Hematopoietic multipotent progenitor cell treated with erythropoietin and hydrocortisone succinate and interleukin-3 and kit ligand, for 17 days (in vitro differentiated cells): ENCODE measurements around the gene BICD2.
"Not testable (repeated sequence)": the region's sequence is repeated elsewhere in the genome, so short reads cannot be mapped to it uniquely, and the experiment has no call there.

Source experiments
- DNase-seq: peaks from one replicate; pipeline ENCODE4 v3.0.0-alpha.2; 2015; ENCODE audit warnings: low spot score

Gene BICD2

DNA sequence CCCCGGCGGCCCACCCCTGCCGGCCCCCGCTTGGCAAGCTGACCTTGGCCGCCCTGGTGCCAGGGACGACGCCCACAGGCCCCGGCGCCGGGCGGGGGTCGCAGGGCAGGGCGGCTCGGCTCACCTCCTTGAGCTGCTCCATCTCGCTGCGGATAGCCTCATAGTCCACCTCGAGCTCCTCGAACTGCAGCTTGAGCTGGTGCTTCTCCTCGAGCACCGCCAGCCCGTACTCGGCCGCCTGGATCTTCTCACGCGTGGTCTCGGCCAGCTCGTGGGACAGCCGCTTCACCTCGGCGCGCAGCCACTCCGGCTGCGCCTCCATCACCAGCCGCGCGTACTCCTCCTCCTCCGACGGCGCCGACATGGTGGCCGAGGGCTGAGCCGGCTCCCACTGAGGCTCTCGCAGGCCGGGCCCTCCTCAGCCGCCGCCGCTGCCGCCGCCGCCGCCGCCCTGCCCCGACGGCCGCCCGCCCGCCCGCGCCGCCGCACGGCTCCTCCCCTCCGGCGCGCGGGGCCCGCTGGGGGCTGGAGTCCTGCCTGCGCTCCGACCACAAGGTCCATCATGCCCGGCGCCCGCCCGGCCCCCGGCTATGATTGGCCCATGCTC is at the start of gene BICD2:
BICD2 (minus strand) TSS at position 453 of the 607 bp plus-strand sequence; CDS start at position 364, 89 bp downstream.
- DNase-seq: peak; percentile 91

DNA sequence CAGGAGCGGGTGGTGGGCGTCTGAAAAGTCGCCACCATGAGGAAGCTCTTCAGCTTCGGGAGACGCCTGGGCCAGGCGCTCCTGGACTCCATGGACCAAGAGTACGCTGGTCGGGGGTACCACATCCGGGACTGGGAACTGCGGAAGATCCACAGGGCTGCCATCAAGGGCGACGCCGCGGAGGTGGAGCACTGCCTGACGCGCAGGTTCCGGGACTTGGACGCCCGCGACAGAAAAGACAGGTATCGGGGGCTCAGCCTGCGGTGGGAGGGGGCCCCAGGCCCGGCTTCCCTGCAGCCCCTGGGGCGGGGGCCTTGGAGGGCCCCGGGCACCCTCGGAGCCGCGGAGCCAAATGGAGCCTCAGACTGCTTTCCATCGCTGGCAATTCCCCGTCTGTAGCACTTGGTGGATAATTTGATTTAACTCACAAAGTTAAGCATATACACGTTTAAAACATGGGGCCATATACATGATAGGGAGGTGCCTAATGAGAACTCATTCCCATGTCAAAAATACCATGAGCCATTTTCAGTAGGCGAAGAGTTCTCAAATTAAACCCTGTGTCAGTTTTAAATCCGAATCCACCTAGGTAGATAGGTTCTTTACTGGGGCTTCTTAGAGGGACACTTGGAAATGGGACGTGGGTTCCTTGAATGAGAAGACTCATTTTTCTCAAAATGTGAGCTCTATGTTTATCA is 45.1 kb upstream of the BICD2 start:
- DNase-seq: not testable (repeated sequence)

DNA sequence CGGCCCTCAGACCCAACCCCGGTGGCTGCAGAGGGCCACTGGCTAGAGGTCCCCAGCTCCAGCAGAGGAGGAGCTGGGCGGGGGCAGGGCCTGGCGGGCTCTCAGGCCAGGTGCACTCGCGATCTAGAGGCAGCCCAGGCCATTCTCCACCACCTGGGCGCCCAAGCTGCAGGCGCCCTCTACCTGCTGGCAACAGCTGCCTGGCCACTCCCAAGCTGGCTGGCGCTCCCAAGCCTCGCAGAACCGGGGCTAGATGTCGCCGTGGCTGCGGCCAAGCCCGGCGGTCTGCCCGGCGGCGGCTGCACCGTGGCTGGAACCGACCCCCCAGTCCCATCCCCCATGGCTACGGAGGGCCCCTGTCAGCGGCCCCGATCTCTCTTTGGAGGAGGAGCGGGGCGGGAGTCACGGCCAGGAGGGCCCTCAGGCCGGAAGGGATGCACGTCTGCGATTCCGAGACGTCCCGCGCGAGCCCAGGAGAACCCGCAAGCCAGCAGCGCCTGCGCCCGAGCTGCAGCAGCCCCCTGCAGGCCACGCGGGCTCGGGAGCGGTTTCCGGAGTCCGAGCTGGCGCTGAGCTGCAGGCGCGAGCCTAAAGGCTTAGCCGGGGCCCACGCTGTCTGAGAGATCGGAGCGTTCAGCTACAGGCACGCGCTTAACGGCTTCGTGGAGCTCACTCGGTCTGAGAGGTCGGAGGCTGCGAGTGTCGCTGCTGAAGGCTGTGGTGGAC is 44.3 kb upstream of the BICD2 start:
- no peak for DNase-seq

DNA sequence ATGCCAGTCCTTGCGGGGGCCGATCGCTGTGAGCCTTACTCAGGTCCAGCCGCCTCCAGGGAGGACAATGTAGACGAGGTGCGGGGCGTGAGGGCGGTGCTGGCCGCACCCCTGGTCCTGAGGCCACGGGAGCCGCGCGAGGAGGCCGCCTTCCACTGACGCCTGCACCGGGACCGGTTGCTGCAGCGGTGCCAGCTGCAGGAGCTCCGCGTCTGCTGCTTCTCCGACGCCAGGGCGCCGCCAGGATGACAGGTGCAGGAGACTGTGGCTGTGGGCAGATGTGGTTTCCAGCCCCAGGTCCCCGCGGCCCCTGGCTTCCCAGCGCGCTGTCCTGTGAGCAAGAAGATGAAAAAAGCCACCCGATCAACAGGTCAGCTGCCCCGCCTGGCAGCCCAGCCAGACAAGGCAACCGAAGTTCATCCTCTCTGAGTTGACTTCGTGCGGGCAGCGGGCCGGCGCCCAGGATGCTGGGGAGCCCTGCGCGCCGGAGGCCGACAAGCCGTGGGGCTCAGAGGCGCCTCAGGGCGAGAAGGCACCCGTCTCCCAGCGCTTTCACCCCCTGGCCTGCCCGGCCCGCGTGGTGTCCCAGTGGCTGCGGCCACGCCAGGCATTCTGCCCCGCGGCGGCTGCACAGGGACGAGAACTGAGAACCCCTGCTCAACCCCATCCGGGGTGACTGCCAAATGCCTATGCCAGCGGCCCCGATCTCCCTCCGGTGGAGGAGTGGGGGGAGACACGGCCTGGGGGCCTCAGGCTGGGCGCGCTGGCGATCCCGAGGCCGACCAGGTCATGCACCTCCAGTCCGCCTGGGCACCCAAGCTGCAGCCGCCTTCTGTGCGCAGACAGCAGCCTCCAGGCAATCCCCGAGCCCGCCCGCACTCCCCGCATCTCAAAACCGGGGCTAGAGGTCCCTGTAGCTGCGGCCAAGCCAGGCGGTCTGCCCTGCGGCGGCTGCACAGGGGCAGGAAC is 43.4 kb upstream of the BICD2 start:
- DNase-seq: no peak

DNA sequence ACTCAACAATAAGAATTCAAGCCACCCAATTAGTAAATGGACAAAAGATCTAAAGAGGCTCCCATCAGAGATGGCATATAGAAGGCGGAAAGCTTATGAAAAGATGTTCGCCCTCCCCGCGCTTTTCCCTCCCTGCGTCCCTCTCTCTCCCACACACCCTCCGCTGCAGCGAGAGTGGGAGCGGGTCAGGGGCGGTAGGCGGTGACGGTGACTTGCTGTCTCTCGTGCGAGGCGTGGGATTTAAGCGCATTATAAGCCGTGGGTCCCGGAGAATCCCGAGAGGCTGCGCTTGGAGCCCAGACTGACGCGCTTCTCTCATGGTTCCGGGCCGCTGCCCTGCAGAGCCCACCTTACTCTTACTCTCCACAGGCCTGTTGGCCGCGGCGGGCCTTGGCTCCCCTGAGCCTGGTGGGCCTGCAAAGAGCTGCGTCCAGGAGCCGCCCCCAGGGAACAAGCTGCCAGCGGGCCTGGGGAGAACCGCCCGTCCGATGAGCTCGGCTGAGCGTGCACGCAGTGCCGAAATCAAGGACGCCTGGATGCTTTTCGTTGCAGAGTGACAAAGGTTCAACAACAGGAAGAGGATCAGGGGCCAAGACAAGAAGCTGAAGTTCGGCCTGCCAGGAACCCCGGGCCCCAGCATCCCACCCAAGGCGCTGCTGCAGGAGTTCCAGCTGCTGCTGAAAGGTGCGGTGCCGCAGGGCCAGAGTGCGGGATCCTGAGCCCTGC is 42.6 kb upstream of the BICD2 start:
- DNase-seq: no peak

DNA sequence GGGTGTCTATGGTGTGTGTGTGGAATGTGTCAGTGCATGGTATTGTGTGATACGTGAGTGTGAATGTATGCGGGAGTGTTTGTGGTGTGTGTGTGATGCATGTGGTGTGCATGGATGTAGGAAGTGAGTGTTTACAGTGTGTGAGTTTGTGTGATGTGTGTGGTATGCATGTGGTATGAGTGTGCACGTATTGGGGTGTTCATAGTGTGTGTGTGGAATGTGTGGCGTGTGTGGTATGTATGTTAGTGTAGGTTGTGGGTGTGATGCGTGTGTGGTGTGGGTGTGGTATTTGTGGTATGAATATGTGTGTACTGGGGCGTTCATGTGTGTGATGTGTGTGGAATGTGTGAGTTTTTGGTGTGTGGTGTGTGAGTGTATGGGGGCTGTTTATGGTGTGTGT is 40.1 kb upstream of the BICD2 start:
- DNase-seq: no peak

DNA sequence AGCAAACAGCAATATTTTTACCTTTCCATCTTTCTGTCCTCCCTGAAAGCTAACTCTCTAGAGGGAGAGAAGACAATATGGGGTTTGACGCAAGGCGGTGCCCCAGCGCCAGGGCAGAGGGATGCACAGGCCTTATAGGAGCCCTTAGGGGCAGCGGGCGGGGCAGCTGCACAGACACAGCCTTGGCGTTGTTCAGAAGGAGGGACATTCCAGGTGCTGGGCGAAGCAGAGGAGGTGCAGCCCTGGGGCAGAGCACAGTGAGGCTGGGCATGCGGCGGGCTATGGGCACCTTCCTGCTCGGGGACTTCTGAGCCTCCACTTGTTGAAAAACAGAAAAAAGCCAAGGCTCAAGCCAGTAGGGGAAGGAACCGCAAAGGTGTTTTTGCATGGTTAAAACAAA is 33.7 kb upstream of the BICD2 start:
- no peak for DNase-seq

DNA sequence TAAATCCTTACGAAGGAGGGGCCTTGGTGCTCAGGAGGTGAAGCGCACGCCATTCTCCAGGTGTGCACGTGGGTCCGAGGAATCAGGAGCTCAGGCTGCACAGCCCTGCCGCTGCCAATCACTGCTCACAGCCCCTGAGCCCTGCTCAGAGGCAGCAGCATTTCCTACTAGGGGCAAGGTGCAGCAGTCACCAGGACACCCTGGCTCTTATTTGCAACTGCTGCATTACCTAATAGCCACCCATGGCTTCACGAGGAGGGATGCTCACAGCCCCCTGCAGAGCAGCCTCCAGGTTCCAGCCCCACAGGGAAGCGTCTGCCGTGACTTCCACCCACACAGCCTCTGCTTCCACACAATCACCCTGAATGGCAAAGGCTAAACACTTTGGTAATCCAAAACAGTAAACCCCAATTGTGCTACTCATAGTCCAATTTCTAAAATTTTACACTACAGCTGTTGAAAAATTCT is 31.7 kb upstream of the BICD2 start:
- not testable (repeated sequence) for DNase-seq

DNA sequence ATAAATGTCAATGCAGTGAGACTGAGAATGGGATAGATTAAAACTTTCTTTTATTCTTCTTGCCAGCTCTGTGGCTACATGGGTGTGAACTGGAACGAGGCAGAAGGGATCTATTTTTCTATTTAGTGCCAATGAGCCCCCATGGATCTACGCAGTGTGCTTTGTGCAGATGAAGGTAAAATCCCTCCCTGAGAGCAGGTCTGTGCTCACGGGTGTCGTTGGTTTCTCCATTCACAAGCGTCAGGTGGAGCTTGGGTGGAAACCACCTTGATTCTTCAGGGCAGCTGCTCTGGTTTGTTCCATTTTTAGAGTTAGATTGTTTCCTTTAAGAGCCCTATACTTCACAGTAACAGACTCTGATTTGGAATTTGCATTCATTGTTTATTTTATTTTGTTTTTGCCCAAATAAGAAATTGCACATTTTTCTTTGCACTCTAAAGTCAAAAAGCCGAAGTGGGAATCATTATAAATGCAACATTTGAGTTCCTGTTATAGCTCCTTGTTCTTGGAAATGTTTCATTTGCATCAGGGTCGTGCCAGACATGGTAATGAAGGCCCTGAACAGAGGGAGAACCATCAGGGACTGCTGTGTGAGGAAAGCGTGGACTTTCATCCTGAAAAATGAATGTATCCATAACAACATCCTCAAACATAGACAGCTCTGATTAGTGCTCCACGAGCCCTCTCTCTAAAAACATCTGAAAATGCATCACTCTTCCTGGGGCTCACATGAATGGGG is 31.1 kb upstream of the BICD2 start:
- no peak for DNase-seq

DNA sequence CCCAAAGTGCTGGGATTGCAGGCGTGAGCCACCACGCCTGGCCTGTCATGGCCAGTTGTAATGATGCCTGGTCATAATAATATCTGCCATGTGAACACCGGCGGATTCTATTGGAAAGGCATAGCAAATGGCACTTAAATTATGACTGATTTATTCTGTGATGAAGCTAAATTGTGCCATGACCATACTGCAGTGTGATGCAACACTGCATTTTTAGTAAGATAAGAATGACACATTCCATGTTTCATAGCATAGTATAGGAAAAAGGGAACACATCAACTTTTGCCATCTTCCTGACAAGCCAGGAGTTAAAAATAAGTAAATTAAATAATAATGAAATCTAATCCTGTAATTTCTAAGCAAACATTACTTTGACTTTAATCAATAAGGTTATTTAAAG is 30.4 kb upstream of the BICD2 start:
- DNase-seq: no peak

DNA sequence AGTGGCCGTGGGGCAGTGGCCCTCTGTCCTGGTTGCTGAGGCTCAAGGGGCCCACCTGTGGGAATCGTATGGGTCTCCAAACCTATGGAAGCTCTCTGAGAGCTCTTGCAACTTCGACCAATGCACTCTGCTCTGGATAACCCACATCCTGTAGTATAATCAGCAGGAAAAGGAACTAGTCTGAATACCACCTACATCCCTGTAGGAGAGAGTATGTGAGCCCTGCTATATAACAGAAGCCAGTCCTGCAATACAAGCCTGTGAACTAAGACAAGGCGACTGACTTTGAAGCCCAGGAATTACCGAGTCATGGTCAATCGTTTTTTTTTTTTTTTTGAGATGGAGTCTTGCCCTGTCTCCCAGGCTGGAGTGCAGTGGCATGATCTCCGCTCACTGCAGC is 29.8 kb upstream of the BICD2 start:
- no peak for DNase-seq

DNA sequence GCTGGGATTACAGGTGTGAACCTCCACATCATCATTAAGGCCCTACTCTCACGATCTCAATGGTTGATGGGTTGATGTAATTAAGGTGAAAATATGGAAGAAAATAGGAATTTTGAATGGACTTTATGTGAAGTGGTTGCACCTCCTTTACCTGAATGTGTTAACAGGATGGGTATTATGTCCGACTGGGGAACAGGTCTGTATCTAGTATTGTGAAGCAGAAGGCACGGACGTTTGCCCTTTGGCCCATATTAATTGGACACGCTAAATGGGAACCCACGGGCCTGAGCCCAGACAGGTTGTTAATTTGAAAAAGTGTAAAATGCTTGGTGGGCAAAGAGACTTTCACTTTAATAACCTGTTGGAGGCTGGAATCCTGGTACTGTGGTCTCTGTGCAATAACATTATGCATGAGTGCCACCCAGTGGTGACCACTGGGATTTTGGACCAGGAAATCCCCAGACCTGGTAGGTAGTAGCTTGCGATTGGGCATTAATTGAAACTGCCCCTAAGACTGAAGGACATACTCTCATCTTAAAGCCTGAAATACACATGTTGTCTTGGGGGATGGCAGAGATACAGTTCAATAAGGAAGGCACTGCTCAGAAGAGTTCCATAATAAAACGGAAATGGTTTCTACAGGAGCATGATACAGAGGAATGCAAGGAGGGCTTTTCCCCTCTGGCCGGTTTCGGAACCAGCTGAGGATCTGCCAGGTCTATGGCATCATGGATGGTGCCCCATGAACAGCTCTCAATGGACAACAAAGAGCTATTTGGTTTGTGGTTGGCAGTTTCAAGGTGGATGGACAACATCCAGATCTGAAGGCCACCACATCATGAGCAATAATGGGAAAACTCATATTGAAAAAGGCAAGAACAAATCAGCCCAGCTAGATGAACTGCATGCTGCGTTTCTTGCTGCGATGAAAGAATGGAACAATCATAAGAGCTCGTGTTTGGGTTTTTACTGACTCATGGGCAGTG is 26.2 kb upstream of the BICD2 start:
- peak; percentile 72 for DNase-seq

DNA sequence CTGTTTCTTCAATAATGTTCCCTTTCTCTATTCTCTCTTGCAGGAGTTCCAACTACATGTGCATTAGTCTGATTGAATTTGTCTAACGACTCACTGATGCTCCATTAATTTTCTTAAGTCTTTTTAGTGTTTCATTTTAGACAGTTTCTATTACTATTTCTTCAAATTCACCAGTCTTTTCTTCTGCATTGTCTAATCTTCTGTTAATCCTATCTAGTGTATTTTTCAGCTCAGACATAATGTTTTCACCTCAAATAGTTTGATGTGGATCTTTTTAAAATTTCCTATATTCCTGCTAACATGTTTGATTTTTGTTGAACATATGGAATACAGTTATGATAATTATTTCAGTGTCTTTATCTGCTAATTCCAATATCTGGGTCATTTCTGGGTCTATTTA is 21.7 kb upstream of the BICD2 start:
- no peak for DNase-seq

DNA sequence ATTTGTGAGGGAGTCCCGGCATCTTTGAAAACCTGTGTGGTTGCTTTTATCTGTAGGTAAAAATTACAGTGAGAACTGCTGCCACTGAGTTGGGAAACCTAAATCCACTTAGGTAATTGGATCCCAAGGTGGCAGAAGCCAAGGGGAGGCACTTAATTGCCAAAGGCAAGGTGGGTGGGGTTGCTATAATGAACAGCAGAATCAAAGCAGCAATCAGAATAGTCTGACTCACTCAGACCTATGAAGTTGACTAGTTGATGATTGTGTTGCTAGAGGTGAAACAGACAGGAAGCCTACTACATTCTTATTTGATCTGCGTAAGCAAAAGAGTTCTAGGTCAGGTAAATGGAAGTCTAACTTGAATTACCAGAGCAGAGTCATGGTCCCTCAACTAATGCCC is 17.3 kb upstream of the BICD2 start:
- DNase-seq: no peak

DNA sequence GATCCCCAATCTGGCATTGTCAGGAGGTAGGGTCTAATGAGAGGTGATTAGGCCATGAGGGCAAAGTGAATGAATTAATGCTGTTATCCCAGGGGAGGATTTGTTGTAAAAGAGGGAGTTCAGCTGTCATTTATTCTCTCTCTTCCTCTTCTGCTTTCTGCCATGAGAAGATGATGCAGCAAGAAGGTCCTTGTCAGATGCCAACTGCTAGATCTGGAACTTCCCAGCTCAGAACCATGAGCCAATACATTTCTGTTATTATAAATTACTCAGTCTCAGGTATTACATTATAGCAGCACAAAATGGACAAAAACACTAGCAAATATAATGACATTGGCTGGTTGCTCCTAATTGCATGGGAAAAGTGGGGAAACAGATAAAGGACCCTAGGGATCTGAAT is 15.6 kb upstream of the BICD2 start:
- no peak for DNase-seq

DNA sequence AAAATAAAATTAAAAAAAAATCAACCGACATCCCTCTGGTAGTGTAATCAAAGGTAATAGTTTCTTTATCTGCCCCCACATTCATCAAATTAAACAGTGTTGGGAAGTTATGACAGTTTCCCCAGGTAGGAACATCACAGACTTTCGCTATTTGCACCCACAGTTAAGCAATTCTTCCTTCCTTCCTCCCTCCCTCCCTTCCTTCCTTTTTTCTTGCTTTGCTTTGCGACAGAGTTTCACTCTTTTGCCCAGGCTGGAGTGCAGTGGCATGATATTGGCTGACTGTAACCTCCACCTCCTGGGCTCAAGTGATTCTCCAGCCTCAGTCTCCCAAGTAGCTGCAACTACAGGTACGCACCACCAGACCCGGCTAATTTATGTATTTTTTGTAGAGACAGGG is 10.8 kb upstream of the BICD2 start:
- no peak for DNase-seq

DNA sequence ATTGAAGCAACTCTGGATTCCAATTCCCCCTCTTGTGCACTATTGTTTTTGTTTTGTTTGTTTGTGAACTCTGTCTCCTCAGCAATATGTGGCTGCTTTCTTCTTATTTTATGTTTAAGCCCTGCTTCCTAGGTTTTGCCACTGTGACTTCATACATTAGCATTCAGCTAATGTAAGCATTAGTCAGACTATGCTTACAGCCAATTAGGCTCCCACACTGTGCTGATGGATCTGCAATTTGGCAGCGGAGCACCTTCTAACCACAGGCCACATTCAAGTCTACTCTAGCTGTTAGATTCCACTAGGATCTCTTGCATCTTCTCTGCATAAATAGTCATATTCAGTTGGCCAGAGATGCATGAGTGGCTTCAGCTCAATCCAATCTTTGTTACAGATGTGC is 9.6 kb upstream of the BICD2 start:
- no peak for DNase-seq

DNA sequence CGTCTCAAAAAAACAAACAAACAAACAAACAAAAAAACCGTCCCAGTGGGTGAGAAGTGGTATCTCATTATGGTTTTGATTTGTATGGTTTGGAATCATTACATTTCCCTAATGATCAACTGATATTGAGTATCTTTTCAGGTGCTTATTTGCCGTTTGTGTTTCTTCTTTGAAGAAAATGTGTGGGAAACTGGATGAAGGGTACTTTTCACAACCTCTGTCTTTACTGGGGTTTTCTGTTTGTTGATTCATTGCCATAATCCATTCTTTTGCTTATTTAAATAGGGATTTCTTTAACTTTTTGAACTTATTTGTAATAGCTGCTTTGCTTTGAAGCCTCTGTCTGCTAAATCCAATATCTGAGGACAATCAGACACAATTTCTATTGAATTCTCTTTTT is 9.2 kb upstream of the BICD2 start:
- DNase-seq: no peak

DNA sequence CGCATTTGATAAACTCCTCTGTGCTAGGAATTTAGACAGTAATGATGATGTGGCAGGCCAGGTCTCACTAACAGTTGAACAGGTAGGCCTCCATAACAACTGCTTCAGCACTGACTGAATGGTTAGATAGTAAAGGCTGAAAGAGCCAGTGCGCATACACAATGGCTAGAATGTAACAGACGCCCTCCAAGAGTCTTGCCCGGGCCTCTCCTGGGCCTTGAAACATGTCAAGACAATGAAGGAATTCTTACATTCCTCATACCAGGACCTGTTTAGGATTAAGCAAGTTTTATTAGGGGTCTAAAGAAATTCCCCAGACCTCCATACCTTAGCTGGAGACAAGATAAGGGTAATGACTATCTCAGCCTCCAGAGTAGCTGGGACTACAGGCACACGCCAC is 6.7 kb upstream of the BICD2 start:
- DNase-seq: no peak
